Measurements from ENCODE around the gene SNN. TPM values are rescaled to one million over a fixed set of nuclear protein-coding genes. Genes with fewer than 3 reads are reported as not detected.
A peak's percentile ranks its signal among the peaks of the same experiment; 100 is the strongest.

SNN gene
- total RNA-seq, 1 donor from 2014 or later: 22.4 TPM

- DNase-seq: no peak
- peak; percentile 17 for ATAC-seq
- intact Hi-C loops (cut with micrococcal nuclease): no loop called here
These were observed 21.0 kb downstream of the SNN start for GRCh38 chr16:11689031-11689840.

GRCh38 chr16:11691235-11691634 lies 23.0 kb downstream of the SNN start:
- ATAC-seq (no peak), DNase-seq (no peak)
- intact Hi-C loops (cut with micrococcal nuclease): no loop called here

- DNase-seq: no peak
- intact Hi-C loops (cut with micrococcal nuclease): no loop called here
- ATAC-seq: no peak
These were observed 23.5 kb downstream of the SNN start for GRCh38 chr16:11691771-11692170.

- DNase-seq: no peak
- intact Hi-C loops (cut with micrococcal nuclease): no loop called here
- ATAC-seq: no peak
These were observed 23.9 kb downstream of the SNN start for GRCh38 chr16:11692171-11692570.

- DNase-seq: no peak
- peak; percentile 57 for ATAC-seq
- intact Hi-C loops (cut with micrococcal nuclease): no loop called here
These were observed 24.4 kb downstream of the SNN start for GRCh38 chr16:11692651-11693050.

- DNase-seq: no peak
- ATAC-seq: no peak
- intact Hi-C loops (cut with micrococcal nuclease): no loop called here
These were observed 28.2 kb downstream of the SNN start for GRCh38 chr16:11696266-11697012.

- intact Hi-C loops (cut with micrococcal nuclease): no loop called here
- ATAC-seq: no peak
These were observed 29.1 kb downstream of the SNN start for GRCh38 chr16:11697319-11697718.

GRCh38 chr16:11698271-11698689 lies 30.0 kb downstream of the SNN start:
- intact Hi-C loops (cut with micrococcal nuclease): no loop called here
- ATAC-seq: peak; percentile 22
- no peak for DNase-seq

More at GRCh38 chr16:11697319-11697718, 29.1 kb downstream of the SNN start:
- DNase-seq: no peak

- DNase-seq: no peak
- ATAC-seq: no peak
- intact Hi-C loops (cut with micrococcal nuclease): no loop called here
These were observed 31.1 kb downstream of the SNN start for GRCh38 chr16:11699234-11699894.

GRCh38 chr16:11700264-11701029 lies 32.2 kb downstream of the SNN start:
- no peak for DNase-seq
- no peak for ATAC-seq
- intact Hi-C loops (cut with micrococcal nuclease): no loop called here

- no peak for DNase-seq
- intact Hi-C loops (cut with micrococcal nuclease): no loop called here
- ATAC-seq: no peak
These were observed 37.2 kb downstream of the SNN start for GRCh38 chr16:11705311-11706025.

- DNase-seq: peak; percentile 51
- peak; percentile 96 for ATAC-seq
- intact Hi-C loops (cut with micrococcal nuclease): no loop called here
These were observed 38.0 kb downstream of the SNN start for GRCh38 chr16:11706180-11706742.

- no peak for DNase-seq
- no peak for ATAC-seq
- intact Hi-C loops (cut with micrococcal nuclease): no loop called here
These were observed 39.5 kb downstream of the SNN start for GRCh38 chr16:11707679-11708197.

- intact Hi-C loops (cut with micrococcal nuclease): no loop called here
- ATAC-seq: no peak
- no peak for DNase-seq
These were observed 40.2 kb downstream of the SNN start for GRCh38 chr16:11708421-11708820.

GRCh38 chr16:11711662-11712061 lies 43.4 kb downstream of the SNN start:
- intact Hi-C loops (cut with micrococcal nuclease): loop anchor here (10.0 kb wide), 2 partner anchors 177 to 307 kb away; no protein-coding TSS in a partner anchor
- DNase-seq (no peak), ATAC-seq (peak; percentile 59)

GRCh38 chr16:11712122-11712521 lies 43.9 kb downstream of the SNN start:
- intact Hi-C loops (cut with micrococcal nuclease): loop anchor here (10.0 kb wide), 2 partner anchors 177 to 307 kb away; no protein-coding TSS in a partner anchor
- no peak for ATAC-seq
- DNase-seq: no peak

- DNase-seq: no peak
- ATAC-seq: no peak
- intact Hi-C loops (cut with micrococcal nuclease): loop anchor here (10.0 kb wide), 2 partner anchors 181 to 311 kb away; no protein-coding TSS in a partner anchor
These were observed 47.1 kb downstream of the SNN start for GRCh38 chr16:11715246-11715947.
